Mammary epithelial cell (primary cell): Measurements from ENCODE around the gene SFSWAP.

Experiments used
- EZH2 ChIP-seq: IDR thresholded peaks from 2 replicates; pipeline ENCODE4 v1.6.1; 2012; ENCODE audit warnings: low read length, inconsistent platforms, borderline replicate concordance
- TF ChIP-seq, protein P1 (sequence below), 2 donors: IDR thresholded peaks in 1 of 2; conservative IDR thresholded peaks in 1 of 2; 2 replicates each; pipeline ENCODE4 v1.5.1; 2011 to 2012; ENCODE audit warnings: inconsistent platforms in 2 of 2, low read length in 2 of 2, mild to moderate bottlenecking in 2 of 2, control low read depth in 1 of 2, low read depth in 1 of 2; ENCODE audit not compliant: insufficient read depth in 1 of 2; ENCODE audit errors: extremely low read depth in 1 of 2

DNA sequence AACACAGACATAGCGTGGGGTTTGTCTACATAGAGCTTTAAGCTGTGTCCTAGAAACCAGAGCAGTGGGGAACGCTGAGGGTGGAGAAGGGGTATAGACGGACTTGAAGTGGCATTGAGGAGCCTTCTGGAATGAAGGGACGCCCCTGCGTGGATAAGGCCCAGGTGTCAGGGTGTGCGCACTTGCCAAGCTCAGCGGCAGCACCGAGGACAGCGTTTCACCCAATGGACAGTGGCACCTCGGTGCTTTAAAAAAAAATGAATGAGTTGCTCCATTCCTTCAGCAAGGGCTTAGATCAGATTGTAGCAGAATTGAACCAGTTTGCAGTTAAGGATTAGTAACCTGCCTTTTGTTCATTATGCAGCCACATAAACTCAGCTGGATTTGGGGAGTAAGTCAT lies 83.7 kb downstream of the SFSWAP start:
- TF ChIP-seq, protein P1, sequence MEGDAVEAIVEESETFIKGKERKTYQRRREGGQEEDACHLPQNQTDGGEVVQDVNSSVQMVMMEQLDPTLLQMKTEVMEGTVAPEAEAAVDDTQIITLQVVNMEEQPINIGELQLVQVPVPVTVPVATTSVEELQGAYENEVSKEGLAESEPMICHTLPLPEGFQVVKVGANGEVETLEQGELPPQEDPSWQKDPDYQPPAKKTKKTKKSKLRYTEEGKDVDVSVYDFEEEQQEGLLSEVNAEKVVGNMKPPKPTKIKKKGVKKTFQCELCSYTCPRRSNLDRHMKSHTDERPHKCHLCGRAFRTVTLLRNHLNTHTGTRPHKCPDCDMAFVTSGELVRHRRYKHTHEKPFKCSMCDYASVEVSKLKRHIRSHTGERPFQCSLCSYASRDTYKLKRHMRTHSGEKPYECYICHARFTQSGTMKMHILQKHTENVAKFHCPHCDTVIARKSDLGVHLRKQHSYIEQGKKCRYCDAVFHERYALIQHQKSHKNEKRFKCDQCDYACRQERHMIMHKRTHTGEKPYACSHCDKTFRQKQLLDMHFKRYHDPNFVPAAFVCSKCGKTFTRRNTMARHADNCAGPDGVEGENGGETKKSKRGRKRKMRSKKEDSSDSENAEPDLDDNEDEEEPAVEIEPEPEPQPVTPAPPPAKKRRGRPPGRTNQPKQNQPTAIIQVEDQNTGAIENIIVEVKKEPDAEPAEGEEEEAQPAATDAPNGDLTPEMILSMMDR (conservative IDR thresholded peaks at IDR 0.05 in 1 of 2, IDR thresholded peaks at IDR 0.05 in 1 of 2; ENCODE audit: extremely low read depth in 1 of 2, insufficient read depth in 1 of 2, low read depth in 1 of 2, low read length in 2 of 2), result no peak
- no peak for TF ChIP-seq EZH2
